Measurements from ENCODE around the gene TMCO2.

DNA sequence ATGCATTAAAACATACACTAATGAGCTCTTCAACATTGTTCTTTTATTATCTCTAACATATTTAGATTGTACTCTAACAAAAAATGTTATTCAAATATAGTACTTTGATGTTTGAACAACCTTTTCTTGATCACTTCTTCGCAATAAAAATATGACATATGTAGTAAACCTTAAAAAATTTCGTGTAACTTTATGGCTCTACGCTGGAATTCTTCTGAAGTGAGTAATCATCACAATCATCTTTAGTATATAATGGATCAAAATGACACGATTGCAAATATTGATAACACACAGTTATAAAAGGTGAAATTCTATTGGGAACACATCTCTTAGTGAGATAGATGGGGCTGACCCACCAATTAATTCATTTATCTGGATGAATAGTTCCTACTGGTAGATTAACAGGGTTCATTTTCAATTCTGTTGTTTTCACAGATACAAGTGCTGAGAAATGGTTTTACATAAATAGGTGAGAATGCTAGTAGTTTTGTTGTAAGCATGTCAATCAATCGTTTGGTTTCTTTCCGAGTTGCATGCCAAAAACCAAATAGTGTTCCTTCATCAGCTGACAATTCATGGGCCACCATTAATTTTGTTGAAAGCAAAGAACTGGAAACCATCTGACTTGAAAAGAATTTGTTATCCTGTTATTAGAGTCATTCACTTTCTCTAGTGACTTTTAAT, 8.8 kb downstream of the TMCO2 start:
- TF ChIP-seq, protein P1, sequence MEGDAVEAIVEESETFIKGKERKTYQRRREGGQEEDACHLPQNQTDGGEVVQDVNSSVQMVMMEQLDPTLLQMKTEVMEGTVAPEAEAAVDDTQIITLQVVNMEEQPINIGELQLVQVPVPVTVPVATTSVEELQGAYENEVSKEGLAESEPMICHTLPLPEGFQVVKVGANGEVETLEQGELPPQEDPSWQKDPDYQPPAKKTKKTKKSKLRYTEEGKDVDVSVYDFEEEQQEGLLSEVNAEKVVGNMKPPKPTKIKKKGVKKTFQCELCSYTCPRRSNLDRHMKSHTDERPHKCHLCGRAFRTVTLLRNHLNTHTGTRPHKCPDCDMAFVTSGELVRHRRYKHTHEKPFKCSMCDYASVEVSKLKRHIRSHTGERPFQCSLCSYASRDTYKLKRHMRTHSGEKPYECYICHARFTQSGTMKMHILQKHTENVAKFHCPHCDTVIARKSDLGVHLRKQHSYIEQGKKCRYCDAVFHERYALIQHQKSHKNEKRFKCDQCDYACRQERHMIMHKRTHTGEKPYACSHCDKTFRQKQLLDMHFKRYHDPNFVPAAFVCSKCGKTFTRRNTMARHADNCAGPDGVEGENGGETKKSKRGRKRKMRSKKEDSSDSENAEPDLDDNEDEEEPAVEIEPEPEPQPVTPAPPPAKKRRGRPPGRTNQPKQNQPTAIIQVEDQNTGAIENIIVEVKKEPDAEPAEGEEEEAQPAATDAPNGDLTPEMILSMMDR (IDR thresholded peaks at IDR 0.05), result no peak
- TF ChIP-seq EP300 (IDR thresholded peaks at IDR 0.05) (no peak), POLR2A (IDR thresholded peaks at IDR 0.05) (no peak)

Measured in stomach (tissue), 4 donors.